ENCODE results near the gene DGCR8. TPM values are rescaled to one million over a fixed set of nuclear protein-coding genes. Genes with fewer than 3 reads are reported as not detected.

Gene DGCR8
- total and polyA plus RNA-seq, 2 donors, result 20.3 to 22.5 TPM

DNA sequence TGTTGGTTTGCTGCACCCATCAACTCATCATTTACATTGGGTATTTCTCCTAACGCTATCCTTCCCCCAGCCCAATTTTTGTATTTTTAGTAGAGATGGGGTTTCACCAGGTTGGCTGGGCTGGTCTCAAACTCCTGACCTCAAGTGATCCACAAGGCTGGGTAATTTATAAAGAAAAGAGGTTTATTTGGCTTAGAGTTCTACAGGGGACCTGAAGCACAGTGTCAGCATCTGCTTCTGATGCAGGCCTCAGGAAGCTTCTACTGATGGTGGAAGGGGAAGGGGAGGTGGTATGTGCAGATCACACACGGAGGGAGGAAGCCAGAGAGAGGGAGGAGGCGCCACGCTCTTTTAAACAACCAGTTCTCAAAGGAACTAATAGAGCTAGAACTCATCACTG, 33.3 kb upstream of the DGCR8 start:
- Histone ChIP-seq H3K27ac (ENCODE audit: low read depth in 1 of 2, low read length in 1 of 2) (no peak overlapping the region), H3K4me1 (ENCODE audit: control insufficient read depth in 2 of 2, insufficient read depth in 2 of 2, low read length in 2 of 2) (no peaks in the 10 kb centered on the region), H3K4me3 (ENCODE audit: low read length in 2 of 2) (no peak overlapping the region), H3K27me3 (ENCODE audit: control insufficient read depth in 2 of 2, insufficient read depth in 1 of 2, low read length in 1 of 2) (no peaks in the 10 kb centered on the region), H3K9me3 (ENCODE audit: control insufficient read depth in 2 of 2, insufficient read depth in 1 of 2, low read length in 1 of 2) (no peaks in the 10 kb centered on the region), H3K36me3 (ENCODE audit: control insufficient read depth in 2 of 2, insufficient read depth in 2 of 2, low read length in 1 of 2) (peaks cover 36 to 37% of the 10 kb centered on the region in 2 donors)
- 93% methylated on average over 4 of the region's 4 CpGs for WGBS
- peak in 1 of 9 donors; percentile 12 for DNase-seq (ENCODE audit: low read depth in 6 of 9, low spot score in 9 of 9)

DNA sequence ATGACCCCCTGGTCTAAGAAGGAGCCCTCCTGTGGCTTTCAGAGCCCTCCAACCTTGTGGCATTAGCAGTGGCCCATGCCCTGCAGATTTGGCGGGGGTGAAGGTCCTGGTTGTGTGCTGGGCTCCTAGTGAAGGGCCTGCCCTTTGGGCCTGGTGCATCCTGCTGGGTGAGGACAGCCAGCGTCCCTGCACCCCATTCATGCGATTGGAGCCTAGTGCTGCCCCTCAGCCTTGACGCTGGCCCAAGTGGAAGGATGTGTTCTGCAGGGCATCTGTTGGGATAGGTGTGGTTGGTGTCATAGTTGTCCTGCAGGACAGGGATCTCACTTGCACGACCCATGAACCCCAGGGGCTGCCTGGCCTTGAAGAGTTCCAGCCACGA, 28.1 kb upstream of the DGCR8 start:
- H3K27ac ChIP-seq (ENCODE audit: low read depth in 1 of 2, low read length in 1 of 2), result no peak overlapping the region
- DNase-seq (ENCODE audit: low read depth in 6 of 9, low spot score in 9 of 9), result no peak
- 98% methylated on average over 6 of the region's 6 CpGs for WGBS
- no peak overlapping the region for H3K4me3 ChIP-seq (ENCODE audit: low read length in 2 of 2)
- H3K9me3 ChIP-seq (ENCODE audit: control insufficient read depth in 2 of 2, insufficient read depth in 1 of 2, low read length in 1 of 2), result no peaks in the 10 kb centered on the region
- H3K36me3 ChIP-seq (ENCODE audit: control insufficient read depth in 2 of 2, insufficient read depth in 2 of 2, low read length in 1 of 2), result peaks cover 49 to 57% of the 10 kb centered on the region in 2 donors
- H3K27me3 ChIP-seq (ENCODE audit: control insufficient read depth in 2 of 2, insufficient read depth in 1 of 2, low read length in 1 of 2), result no peaks in the 10 kb centered on the region
- no peaks in the 10 kb centered on the region for H3K4me1 ChIP-seq (ENCODE audit: control insufficient read depth in 2 of 2, insufficient read depth in 2 of 2, low read length in 2 of 2)

DNA sequence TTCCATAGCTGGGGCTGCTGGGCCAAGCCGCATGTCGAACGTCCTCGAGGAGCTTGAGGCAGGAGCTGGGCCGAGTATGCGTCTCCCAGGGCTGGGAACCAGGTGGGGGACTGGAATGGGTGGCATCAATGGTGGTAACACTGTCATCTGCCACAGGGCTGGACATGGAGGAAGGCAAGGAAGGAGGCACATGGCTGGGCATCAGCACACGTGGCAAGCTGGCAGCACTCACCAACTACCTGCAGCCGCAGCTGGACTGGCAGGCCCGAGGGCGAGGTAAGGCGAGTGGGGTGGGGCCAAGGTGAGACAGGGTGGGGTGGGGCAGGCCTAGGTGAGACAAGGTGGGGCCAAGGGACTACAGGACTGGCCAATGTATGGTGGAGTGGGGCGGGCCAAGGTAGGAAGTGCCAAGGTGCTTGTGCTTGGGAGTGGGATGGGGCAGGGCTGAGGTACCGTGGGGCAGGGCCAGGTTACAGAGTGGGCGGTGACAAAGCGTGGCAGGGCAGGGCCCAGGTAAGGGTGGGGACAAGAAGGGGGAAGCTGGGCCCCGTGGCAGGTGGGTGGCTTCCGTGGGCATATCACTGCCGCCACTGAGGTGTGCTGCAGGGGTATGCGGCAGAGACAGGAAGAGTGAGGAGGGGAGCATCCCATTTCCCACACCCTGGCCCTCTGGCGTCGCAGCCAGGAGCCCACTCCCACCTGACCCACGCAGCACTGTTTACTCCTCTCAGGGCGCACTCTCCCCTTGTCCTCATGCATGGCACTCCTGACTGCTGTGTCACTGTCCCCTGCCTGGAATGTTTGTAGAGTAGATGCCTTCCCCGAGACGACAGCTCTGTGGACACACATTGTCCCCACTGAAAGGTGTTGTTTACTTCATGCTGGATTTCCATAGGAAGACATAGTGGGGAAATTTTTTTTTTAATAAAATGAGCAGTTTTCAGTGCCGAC, 27.5 kb upstream of the DGCR8 start:
- Histone ChIP-seq H3K27ac (ENCODE audit: low read depth in 1 of 2, low read length in 1 of 2) (no peak overlapping the region), H3K27me3 (ENCODE audit: control insufficient read depth in 2 of 2, insufficient read depth in 1 of 2, low read length in 1 of 2) (no peaks in the 10 kb centered on the region), H3K36me3 (ENCODE audit: control insufficient read depth in 2 of 2, insufficient read depth in 2 of 2, low read length in 1 of 2) (peaks cover 48 to 59% of the 10 kb centered on the region in 2 donors), H3K9me3 (ENCODE audit: control insufficient read depth in 2 of 2, insufficient read depth in 1 of 2, low read length in 1 of 2) (no peaks in the 10 kb centered on the region), H3K4me3 (ENCODE audit: low read length in 2 of 2) (no peak overlapping the region), H3K4me1 (ENCODE audit: control insufficient read depth in 2 of 2, insufficient read depth in 2 of 2, low read length in 2 of 2) (no peaks in the 10 kb centered on the region)
- WGBS, result 97% methylated on average over 26 of the region's 26 CpGs
- no peak for DNase-seq (ENCODE audit: low read depth in 6 of 9, low spot score in 9 of 9)

DNA sequence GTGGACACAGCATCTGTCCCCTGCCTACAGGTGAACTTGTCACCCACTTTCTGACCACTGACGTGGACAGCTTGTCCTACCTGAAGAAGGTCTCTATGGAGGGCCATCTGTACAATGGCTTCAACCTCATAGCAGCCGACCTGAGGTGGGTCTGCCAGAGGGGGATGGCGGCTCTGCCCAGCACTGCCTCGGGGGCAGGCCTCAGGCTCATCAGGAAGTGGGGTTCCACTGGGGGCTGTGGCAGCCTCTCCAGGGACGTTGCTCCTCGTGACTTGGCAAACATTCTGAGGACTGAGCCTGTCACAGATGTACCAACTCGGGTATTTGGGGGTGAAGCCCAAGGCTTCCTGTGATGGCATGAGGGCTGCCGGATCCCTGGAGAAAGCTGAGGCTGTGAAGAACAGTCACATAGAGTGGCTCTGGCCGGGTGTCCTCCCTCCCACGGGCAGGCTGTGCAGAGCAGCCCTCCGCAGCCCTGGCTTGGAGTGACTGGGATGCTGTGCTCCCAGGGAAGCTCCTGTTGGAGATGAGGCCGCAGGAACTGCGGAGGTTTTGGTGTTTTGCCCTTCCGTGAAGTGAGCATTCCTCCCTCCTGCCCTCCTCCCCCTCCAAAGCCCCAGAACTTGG, 26.5 kb upstream of the DGCR8 start:
- H3K27me3 ChIP-seq (ENCODE audit: control insufficient read depth in 2 of 2, insufficient read depth in 1 of 2, low read length in 1 of 2), result no peaks in the 10 kb centered on the region
- H3K4me1 ChIP-seq (ENCODE audit: control insufficient read depth in 2 of 2, insufficient read depth in 2 of 2, low read length in 2 of 2), result no peaks in the 10 kb centered on the region
- H3K4me3 ChIP-seq (ENCODE audit: low read length in 2 of 2), result no peak overlapping the region
- 95% methylated on average over 14 of the region's 14 CpGs for WGBS
- no peak for DNase-seq (ENCODE audit: low read depth in 6 of 9, low spot score in 9 of 9)
- no peak overlapping the region for H3K27ac ChIP-seq (ENCODE audit: low read depth in 1 of 2, low read length in 1 of 2)
- H3K36me3 ChIP-seq (ENCODE audit: control insufficient read depth in 2 of 2, insufficient read depth in 2 of 2, low read length in 1 of 2), result peaks cover 40 to 57% of the 10 kb centered on the region in 2 donors
- H3K9me3 ChIP-seq (ENCODE audit: control insufficient read depth in 2 of 2, insufficient read depth in 1 of 2, low read length in 1 of 2), result no peaks in the 10 kb centered on the region

DNA sequence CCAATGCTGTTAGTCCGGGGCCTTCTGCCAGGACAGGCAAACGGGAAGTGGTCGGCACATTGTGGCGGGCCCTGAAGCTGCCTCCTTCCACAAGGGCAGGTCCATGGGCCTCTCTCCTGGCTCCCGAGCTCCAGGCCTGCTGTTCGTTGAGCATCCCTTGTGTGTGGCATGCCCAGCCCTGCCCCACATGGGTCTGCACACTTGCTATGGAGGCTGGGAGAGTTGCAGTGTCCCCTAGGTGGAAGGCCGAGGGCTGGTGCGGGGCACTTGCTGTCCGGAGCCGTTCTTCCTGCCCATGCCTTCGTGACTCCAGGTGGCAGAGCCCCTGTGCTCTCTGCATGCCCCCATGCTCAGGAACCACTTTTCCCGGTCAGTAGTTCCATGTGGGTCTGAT, 26.0 kb upstream of the DGCR8 start:
- Histone ChIP-seq H3K36me3 (ENCODE audit: control insufficient read depth in 2 of 2, insufficient read depth in 2 of 2, low read length in 1 of 2) (peaks cover 42 to 57% of the 10 kb centered on the region in 2 donors), H3K27me3 (ENCODE audit: control insufficient read depth in 2 of 2, insufficient read depth in 1 of 2, low read length in 1 of 2) (no peaks in the 10 kb centered on the region), H3K27ac (ENCODE audit: low read depth in 1 of 2, low read length in 1 of 2) (no peak overlapping the region), H3K9me3 (ENCODE audit: control insufficient read depth in 2 of 2, insufficient read depth in 1 of 2, low read length in 1 of 2) (no peaks in the 10 kb centered on the region), H3K4me3 (ENCODE audit: low read length in 2 of 2) (no peak overlapping the region), H3K4me1 (ENCODE audit: control insufficient read depth in 2 of 2, insufficient read depth in 2 of 2, low read length in 2 of 2) (no peaks in the 10 kb centered on the region)
- WGBS, result 95% methylated on average over 12 of the region's 12 CpGs
- DNase-seq (ENCODE audit: low read depth in 6 of 9, low spot score in 9 of 9), result no peak

DNA sequence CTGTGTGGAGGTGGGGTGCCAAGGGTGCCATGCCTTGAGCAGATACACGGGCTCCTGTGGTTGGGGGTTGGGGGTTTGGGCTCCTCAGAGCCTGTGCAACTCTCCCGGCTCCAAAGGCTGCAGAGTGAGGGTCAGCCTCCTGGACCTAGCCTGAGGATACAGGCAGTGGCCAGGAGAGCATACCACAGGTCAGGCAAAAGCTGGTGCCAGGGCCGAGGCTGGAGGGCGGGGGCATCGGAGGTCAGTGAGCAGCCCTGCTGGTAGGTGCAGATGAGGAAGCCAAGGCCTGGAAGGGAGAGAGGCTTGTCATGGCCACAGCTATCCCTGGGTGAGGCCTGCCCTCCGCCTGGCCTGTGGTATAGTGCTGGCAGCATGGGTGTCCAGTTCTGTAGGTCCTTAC, 25.6 kb upstream of the DGCR8 start:
- Histone ChIP-seq H3K4me1 (ENCODE audit: control insufficient read depth in 2 of 2, insufficient read depth in 2 of 2, low read length in 2 of 2) (no peaks in the 10 kb centered on the region), H3K27me3 (ENCODE audit: control insufficient read depth in 2 of 2, insufficient read depth in 1 of 2, low read length in 1 of 2) (no peaks in the 10 kb centered on the region), H3K36me3 (ENCODE audit: control insufficient read depth in 2 of 2, insufficient read depth in 2 of 2, low read length in 1 of 2) (peaks cover 42 to 57% of the 10 kb centered on the region in 2 donors), H3K9me3 (ENCODE audit: control insufficient read depth in 2 of 2, insufficient read depth in 1 of 2, low read length in 1 of 2) (no peaks in the 10 kb centered on the region), H3K27ac (ENCODE audit: low read depth in 1 of 2, low read length in 1 of 2) (no peak overlapping the region), H3K4me3 (ENCODE audit: low read length in 2 of 2) (no peak overlapping the region)
- 98% methylated on average over 6 of the region's 6 CpGs for WGBS
- DNase-seq (ENCODE audit: low read depth in 6 of 9, low spot score in 9 of 9), result no peak

DNA sequence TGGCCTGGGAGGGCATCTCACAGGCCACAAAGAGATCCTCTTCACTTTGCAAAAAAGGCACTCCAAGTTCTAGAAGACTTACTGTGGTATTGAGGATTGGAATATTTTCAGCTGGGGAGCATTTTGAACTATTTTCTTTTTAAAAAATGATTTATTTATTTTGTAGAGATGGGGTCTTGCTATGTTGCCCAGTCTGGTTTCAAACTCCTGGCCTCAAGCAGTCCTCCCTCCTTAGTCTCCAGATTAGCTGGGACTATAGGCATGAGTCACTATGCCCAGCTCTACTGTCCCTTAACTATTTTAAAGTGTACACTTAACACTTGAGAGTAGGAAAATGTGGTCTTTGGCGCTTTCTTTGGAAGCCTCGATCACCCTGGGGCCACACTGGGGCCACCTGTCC, 24.9 kb upstream of the DGCR8 start:
- H3K27me3 ChIP-seq (ENCODE audit: control insufficient read depth in 2 of 2, insufficient read depth in 1 of 2, low read length in 1 of 2), result no peaks in the 10 kb centered on the region
- no peak overlapping the region for H3K4me3 ChIP-seq (ENCODE audit: low read length in 2 of 2)
- DNase-seq (ENCODE audit: low read depth in 6 of 9, low spot score in 9 of 9), result no peak
- WGBS, result over 99% methylated on average over 2 of the region's 2 CpGs
- H3K27ac ChIP-seq (ENCODE audit: low read depth in 1 of 2, low read length in 1 of 2), result no peak overlapping the region
- H3K36me3 ChIP-seq (ENCODE audit: control insufficient read depth in 2 of 2, insufficient read depth in 2 of 2, low read length in 1 of 2), result peaks cover 42 to 57% of the 10 kb centered on the region in 2 donors
- H3K4me1 ChIP-seq (ENCODE audit: control insufficient read depth in 2 of 2, insufficient read depth in 2 of 2, low read length in 2 of 2), result no peaks in the 10 kb centered on the region
- H3K9me3 ChIP-seq (ENCODE audit: control insufficient read depth in 2 of 2, insufficient read depth in 1 of 2, low read length in 1 of 2), result no peaks in the 10 kb centered on the region

DNA sequence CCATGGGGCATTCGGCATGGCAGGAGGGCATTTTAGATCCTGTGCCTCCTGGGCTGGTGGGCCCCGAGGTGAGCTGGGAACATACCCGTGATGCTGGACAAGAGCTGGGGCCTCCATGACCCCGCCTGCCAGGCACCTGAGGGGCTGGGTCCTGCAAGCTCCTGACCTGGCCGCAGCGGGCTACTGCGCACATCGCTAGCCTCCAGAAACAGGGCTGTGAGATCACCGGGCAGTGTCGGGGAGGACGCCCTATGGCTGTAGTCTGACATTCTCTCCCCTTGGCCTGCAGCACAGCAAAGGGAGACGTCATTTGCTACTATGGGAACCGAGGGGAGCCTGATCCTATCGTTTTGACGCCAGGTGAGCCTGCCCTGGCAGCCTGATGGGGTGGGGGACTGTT, 24.4 kb upstream of the DGCR8 start:
- H3K4me1 ChIP-seq (ENCODE audit: control insufficient read depth in 2 of 2, insufficient read depth in 2 of 2, low read length in 2 of 2), result no peaks in the 10 kb centered on the region
- no peaks in the 10 kb centered on the region for H3K9me3 ChIP-seq (ENCODE audit: control insufficient read depth in 2 of 2, insufficient read depth in 1 of 2, low read length in 1 of 2)
- H3K4me3 ChIP-seq (ENCODE audit: low read length in 2 of 2), result no peak overlapping the region
- DNase-seq (ENCODE audit: low read depth in 6 of 9, low spot score in 9 of 9), result no peak
- H3K27ac ChIP-seq (ENCODE audit: low read depth in 1 of 2, low read length in 1 of 2), result no peak overlapping the region
- no peaks in the 10 kb centered on the region for H3K27me3 ChIP-seq (ENCODE audit: control insufficient read depth in 2 of 2, insufficient read depth in 1 of 2, low read length in 1 of 2)
- WGBS, result 98% methylated on average over 15 of the region's 15 CpGs
- peaks cover 42 to 57% of the 10 kb centered on the region in 2 donors for H3K36me3 ChIP-seq (ENCODE audit: control insufficient read depth in 2 of 2, insufficient read depth in 2 of 2, low read length in 1 of 2)

DNA sequence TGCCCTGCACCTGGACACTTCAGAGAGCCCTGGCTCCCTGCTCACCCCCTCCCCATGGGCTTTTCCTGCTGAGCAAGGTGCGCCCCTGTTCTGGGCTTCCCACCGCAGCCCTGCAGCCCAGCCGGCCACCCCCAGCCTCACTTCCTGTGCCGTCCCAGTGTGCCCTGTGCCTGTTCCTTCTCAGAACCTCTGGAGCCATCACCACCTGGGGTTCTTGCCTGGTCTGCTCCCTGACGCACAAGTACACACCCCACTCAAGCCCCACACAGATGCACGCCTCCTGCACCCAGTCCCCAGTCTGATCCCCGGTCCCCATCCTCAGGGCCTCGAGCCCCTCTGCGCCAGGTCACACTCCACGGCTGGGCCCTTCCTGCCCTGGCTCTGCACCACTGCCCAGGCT, 23.9 kb upstream of the DGCR8 start:
- Histone ChIP-seq H3K27me3 (ENCODE audit: control insufficient read depth in 2 of 2, insufficient read depth in 1 of 2, low read length in 1 of 2) (no peaks in the 10 kb centered on the region), H3K27ac (ENCODE audit: low read depth in 1 of 2, low read length in 1 of 2) (no peak overlapping the region), H3K9me3 (ENCODE audit: control insufficient read depth in 2 of 2, insufficient read depth in 1 of 2, low read length in 1 of 2) (no peaks in the 10 kb centered on the region), H3K4me1 (ENCODE audit: control insufficient read depth in 2 of 2, insufficient read depth in 2 of 2, low read length in 2 of 2) (no peaks in the 10 kb centered on the region), H3K36me3 (ENCODE audit: control insufficient read depth in 2 of 2, insufficient read depth in 2 of 2, low read length in 1 of 2) (peaks cover 47 to 60% of the 10 kb centered on the region in 2 donors), H3K4me3 (ENCODE audit: low read length in 2 of 2) (no peak overlapping the region)
- no peak for DNase-seq (ENCODE audit: low read depth in 6 of 9, low spot score in 9 of 9)
- 96% methylated on average over 10 of the region's 10 CpGs for WGBS
